K562 (cell line): ENCODE data around the gene MATK. TPM values are rescaled to one million over a fixed set of nuclear protein-coding genes. Genes with fewer than 3 reads are reported as not detected.

Experiments
- ATAC-seq: fragments of 200-7000 bp; cut with Tn5 transposase; 3 replicates; pipeline ENCODE4 v1.9.1; 2020; ENCODE audit warnings: moderate library complexity
- BruUV-seq: library from RNA; stranded (reverse); fragments of 400-500 nt; replicated peaks from 2 replicates; lab custom pipeline; 2021; lab: Mats Ljungman, UMichigan
- CTCF ChIA-PET: fragments of 300-600 bp; formaldehyde crosslinking; extraction: SDS; loops from one replicate; lab custom pipeline; 2021; ENCODE audit warnings: low intra/inter-chr PET ratio; lab: Yijun Ruan, JAX
- POLR2A ChIA-PET: fragments of 300-600, 350-650 bp; sonication (Branson Sonifier 250); formaldehyde crosslinking; extraction: SDS; loops from one replicate; lab custom pipeline; 2021; ENCODE audit warnings: antibody characterized with exemption, inconsistent platforms; lab: Yijun Ruan, JAX
- DNase-seq, 4 experiments: peaks; one replicate each; pipeline versions ENCODE4 v3.0.0 to v3.0.0-alpha.2; 2011 to 2018; ENCODE audit warnings: low spot score in 3 of 4, mixed read lengths in 3 of 4; ENCODE audit errors: extremely low read depth in 1 of 4
- FAIRE-seq: peaks from 2 replicates; lab custom pipeline; 2011; peaks lifted over from hg19 to GRCh38; lab: Jason Lieb, UNC
- H2AFZ ChIP-seq: 2 replicates; pipeline ENCODE4 v1.6.0; 2011; ENCODE audit warnings: low read depth, low read length, control low read depth, inconsistent platforms
- H3K27ac ChIP-seq: fragments of 200-600 bp; 3 replicates; pipeline ENCODE4 v1.8.0; 2011; ENCODE audit warnings: low read depth, mild to moderate bottlenecking, control low read depth, inconsistent platforms, low read length, moderate library complexity, mixed read lengths; ENCODE audit errors: extremely low read depth
- H3K27me3 ChIP-seq, 2 experiments: fragments of 300-600 bp in 1 of 2; 2 replicates in 1 of 2; 3 replicates in 1 of 2; pipeline versions ENCODE4 v1.6.0 to v1.8.0; 2011; ENCODE audit warnings: inconsistent platforms in 2 of 2, low read length in 2 of 2, mild to moderate bottlenecking in 1 of 2, mixed read lengths in 1 of 2, moderate library complexity in 1 of 2; ENCODE audit not compliant: control insufficient read depth in 2 of 2, insufficient read depth in 2 of 2
- H3K36me3 ChIP-seq: fragments of 300-600 bp; 3 replicates; pipeline ENCODE4 v1.8.0; 2011; ENCODE audit warnings: mild to moderate bottlenecking, low read length, inconsistent platforms; ENCODE audit not compliant: control insufficient read depth, insufficient read depth
- H3K4me1 ChIP-seq, 2 experiments: fragments of 200-600 bp in 1 of 2; replicated peaks in 1 of 2; 2 replicates in 1 of 2; 3 replicates in 1 of 2; pipeline versions ENCODE4 v1.5.1 to v1.8.0; 2011; ENCODE audit warnings: inconsistent platforms in 2 of 2, low read length in 2 of 2, mild to moderate bottlenecking in 1 of 2, mixed read lengths in 1 of 2, moderate library complexity in 1 of 2; ENCODE audit not compliant: control insufficient read depth in 2 of 2, insufficient read depth in 2 of 2
- H3K4me2 ChIP-seq: 2 replicates; pipeline ENCODE4 v1.6.1; 2011; ENCODE audit warnings: low read length, control low read depth, inconsistent platforms, mixed read lengths; ENCODE audit not compliant: insufficient read depth
- H3K4me3 ChIP-seq: fragments of 200-600 bp; sonication (generic), shearing (Covaris generic); 2 replicates; pipeline ENCODE4 v1.5.1; 2016; ENCODE audit warnings: control low read depth, inconsistent platforms
- H3K79me2 ChIP-seq: fragments of 200-600 bp; 3 replicates; pipeline ENCODE4 v1.8.0; 2011; ENCODE audit warnings: low read length, inconsistent platforms; ENCODE audit not compliant: control insufficient read depth, insufficient read depth
- H3K9ac ChIP-seq, 2 experiments: 2 replicates each; pipeline versions ENCODE4 v1.6.0 to v1.6.1; 2011; ENCODE audit warnings: low read depth in 2 of 2, low read length in 2 of 2, control low read depth in 1 of 2, inconsistent platforms in 1 of 2, mild to moderate bottlenecking in 1 of 2, mixed read lengths in 1 of 2; ENCODE audit not compliant: insufficient read depth in 1 of 2
- H3K9me1 ChIP-seq: one replicate; pipeline ENCODE4 v1.6.0; 2011; ENCODE audit warnings: inconsistent platforms, mild to moderate bottlenecking, low read length, moderate library complexity; ENCODE audit not compliant: control insufficient read depth, insufficient read depth
- H3K9me3 ChIP-seq: replicated peaks from 2 replicates; pipeline ENCODE4 v1.5.1; 2011; ENCODE audit warnings: low read depth, low read length, inconsistent platforms; ENCODE audit not compliant: control insufficient read depth, insufficient read depth
- H4K20me1 ChIP-seq: replicated peaks from 2 replicates; pipeline ENCODE4 v1.6.1; 2011; ENCODE audit warnings: low read length, inconsistent platforms, mixed read lengths; ENCODE audit not compliant: control insufficient read depth, insufficient read depth
- BCOR ChIP-seq: fragments of 450-650 bp; IDR thresholded peaks from 2 replicates; pipeline ENCODE4 v1.6.1; 2016
- CBX1 ChIP-seq: sonication (generic); IDR thresholded peaks from 2 replicates; pipeline ENCODE4 v1.6.1; 2016; ENCODE audit warnings: antibody characterized with exemption, low read depth, mild to moderate bottlenecking
- CBX3 ChIP-seq, 2 experiments: IDR thresholded peaks; 1 replicate in 1 of 2; 2 replicates in 1 of 2; pipeline ENCODE4 v1.6.1; 2012; ENCODE audit warnings: inconsistent platforms in 2 of 2, low read length in 2 of 2, borderline replicate concordance in 1 of 2, control low read depth in 1 of 2
- FOXA1 ChIP-seq: fragments of 450-650 bp; IDR thresholded peaks from 2 replicates; pipeline ENCODE4 v1.6.1; 2016; ENCODE audit warnings: mild to moderate bottlenecking, borderline replicate concordance
- KDM1A ChIP-seq, 2 experiments: fragments of 450-650 bp; IDR thresholded peaks; 2 replicates each; pipeline ENCODE4 v1.6.1; 2016; ENCODE audit warnings: mild to moderate bottlenecking in 2 of 2
- RBM25 ChIP-seq: fragments of 200-400 bp; formaldehyde crosslinking; IDR thresholded peaks from 2 replicates; pipeline ENCODE4 v1.6.1; 2018; ENCODE audit warnings: low read length, low read depth, moderate library complexity; ENCODE audit not compliant: severe bottlenecking
- RCOR1 ChIP-seq, 2 experiments: IDR thresholded peaks; 2 replicates each; pipeline ENCODE4 v1.6.1; 2012; ENCODE audit warnings: low read depth in 2 of 2, low read length in 2 of 2, borderline replicate concordance in 1 of 2, improper control_type of control experiment in 1 of 2
- SMARCA5 ChIP-seq: fragments of 450-650 bp; IDR thresholded peaks from 2 replicates; pipeline ENCODE4 v1.6.1; 2016
- YBX1 ChIP-seq: fragments of 450-650 bp; IDR thresholded peaks from 2 replicates; pipeline ENCODE4 v1.7.1; 2016; ENCODE audit warnings: mild to moderate bottlenecking
- WGBS: fragments of 100-300 bp; shearing (Covaris generic); methylation state at CpG from one replicate; pipeline ENCODE4 v1.1.6; 2016; ENCODE audit warnings: low coverage, mixed read lengths; ENCODE audit not compliant: insufficient coverage; ENCODE audit errors: missing lambda C conversion rate; 5-methylcytosine and 5-hydroxymethylcytosine counted together
- in situ Hi-C: fragments of 300-500 bp; cut with MboI; formaldehyde crosslinking; loops from 4 replicates; pipeline ENCODE4 v1.15.0; 2018; ENCODE audit warnings: inconsistent platforms, mixed read lengths
- intact Hi-C: fragments of 100-400 bp; cut with micrococcal nuclease; formaldehyde crosslinking; loops from 2 replicates; pipeline ENCODE4 v1.14.2; 2022
- polyA plus RNA-seq, 8 experiments: library from polyadenylated mRNA; depleted of rRNA in 4 of 8; stranded (reverse) in 5 of 8; unstranded in 3 of 8; fragments of >200 nt; fragmentation: Nextera tagmentation in 2 of 8; fragmentation: Illumina TruSeq in 1 of 8; extraction: Ambion mirVana in 2 of 8; extraction: Trizol in 1 of 8; gene quantifications; 2 replicates each; pipeline versions ENCODE4 v1.2.1 to v1.2.3, GENCODE V29; 2011 to 2014; ENCODE audit warnings: inconsistent platforms in 1 of 8, missing spikeins in 1 of 8
- total RNA-seq, 7 experiments: library from RNA; depleted of rRNA in 6 of 7; stranded (reverse); fragments of >200 nt in 6 of 7; fragmentation: Illumina TruSeq in 2 of 7; extraction: Trizol in 2 of 7; gene quantifications; 2 replicates each; pipeline versions ENCODE4 v1.2.1 to v1.2.3, GENCODE V29; 2011 to 2021; ENCODE audit warnings: low replicate concordance in 1 of 7
- TF ChIP-seq, protein P1 (sequence below): fragments of 450-650 bp; formaldehyde crosslinking; IDR thresholded peaks from 2 replicates; pipeline ENCODE4 v1.4.0; 2022; ENCODE audit warnings: missing genetic modification characterization

Gene MATK
- total and polyA plus RNA-seq, 9 of the 15 experiments (the other 6 are each of a cell fraction or from before 2014, with no cell fraction given): 0.08 to 41.5 (median 21.4) TPM

DNA sequence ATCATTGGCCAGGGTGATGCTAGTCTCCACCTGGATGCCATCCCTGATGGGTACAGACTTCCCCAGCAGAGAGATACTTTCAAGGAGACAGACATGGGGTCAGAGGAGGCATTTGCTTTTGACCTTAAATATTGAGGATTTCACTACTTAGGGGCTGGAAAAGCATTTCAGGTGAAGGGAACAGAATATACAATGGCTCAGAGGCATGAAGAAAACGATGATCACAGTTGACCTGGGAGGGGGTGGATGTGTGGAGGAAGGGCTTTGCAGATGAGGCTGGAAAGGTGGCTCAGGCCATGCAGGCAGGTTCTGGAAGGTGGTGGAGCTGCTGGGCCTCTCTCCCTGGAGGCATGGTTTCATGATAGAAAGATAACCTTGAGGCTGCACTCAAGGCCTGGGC lies 3.9 kb downstream of the MATK start:
- peaks cover 0 to 47% of the 10 kb centered on the region in 2 experiments; a peak in 2 of 5 replicates for H3K4me1 ChIP-seq
- no peak overlapping the region for H2AFZ ChIP-seq
- WGBS: 72% methylated on average over 1 of the region's 1 CpG
- intact Hi-C loops: loop anchor here (10.0 kb wide), 1 partner anchor 62 kb away; no protein-coding TSS in a partner anchor
- H3K4me3 ChIP-seq: no peak overlapping the region
- no peak overlapping the region for H3K27ac ChIP-seq
- TF ChIP-seq YBX1: no peak
- TF ChIP-seq SMARCA5: 0 out of 2 replicates have a peak, but pooled peaks have one; percentile 29
- peak in 1 of 2 experiments; percentile 60; a peak in 2 of 4 replicates for TF ChIP-seq RCOR1 (IDR thresholded peaks at IDR 0.05; ENCODE audit: borderline replicate concordance in 1 of 2, low read depth in 2 of 2, low read length in 2 of 2)
- TF ChIP-seq BCOR: peak; percentile 93
- TF ChIP-seq, protein P1, sequence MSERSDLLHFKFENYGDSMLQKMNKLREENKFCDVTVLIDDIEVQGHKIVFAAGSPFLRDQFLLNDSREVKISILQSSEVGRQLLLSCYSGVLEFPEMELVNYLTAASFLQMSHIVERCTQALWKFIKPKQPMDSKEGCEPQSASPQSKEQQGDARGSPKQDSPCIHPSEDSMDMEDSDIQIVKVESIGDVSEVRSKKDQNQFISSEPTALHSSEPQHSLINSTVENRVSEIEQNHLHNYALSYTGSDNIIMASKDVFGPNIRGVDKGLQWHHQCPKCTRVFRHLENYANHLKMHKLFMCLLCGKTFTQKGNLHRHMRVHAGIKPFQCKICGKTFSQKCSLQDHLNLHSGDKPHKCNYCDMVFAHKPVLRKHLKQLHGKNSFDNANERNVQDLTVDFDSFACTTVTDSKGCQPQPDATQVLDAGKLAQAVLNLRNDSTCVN (CRISPR knock-in tag): no peak
- peak; percentile 78 to 92 for TF ChIP-seq KDM1A (IDR thresholded peaks at IDR 0.05)
- TF ChIP-seq CBX1: peak; percentile 66; the same call in 1 of the 2 replicates
- TF ChIP-seq FOXA1: no peak
- TF ChIP-seq CBX3 (IDR thresholded peaks at IDR 0.05; ENCODE audit: borderline replicate concordance in 1 of 2, low read length in 2 of 2): peak in 1 of 2 experiments; percentile 86; a peak in 1 of 3 replicates
- peak; percentile 81 for TF ChIP-seq RBM25
- in situ Hi-C loops: no loop called here
- POLR2A ChIA-PET: interaction anchor here (1.1 kb wide), 1 partner anchor 14 kb away, joined by 3 read pairs; no protein-coding TSS in a partner anchor
- no peaks in the 10 kb centered on the region for H3K27me3 ChIP-seq
- FAIRE-seq (no peak), DNase-seq (no peak), ATAC-seq (no peak)
- H3K9me1 ChIP-seq: no peaks in the 10 kb centered on the region
- CTCF ChIA-PET: no interaction called here
- no peak overlapping the region for H3K4me2 ChIP-seq
- no peak overlapping the region for H3K9ac ChIP-seq
- H3K9me3 ChIP-seq: peaks cover 20% of the 10 kb centered on the region
- H3K36me3 ChIP-seq: peaks cover 28% of the 10 kb centered on the region; the same call in 2 of the 3 replicates
- peaks cover 18% of the 10 kb centered on the region for H3K79me2 ChIP-seq
- H4K20me1 ChIP-seq: no peaks in the 10 kb centered on the region
- BruUV-seq: no TSS peak
